ENCODE data around the gene PHF21B. TPM values are rescaled to one million over a fixed set of nuclear protein-coding genes. Genes with fewer than 3 reads are reported as not detected.

PHF21B gene
- total and polyA plus RNA-seq, 2 of the 8 experiments (the other 6 are each of a cell fraction or from before 2014, with no cell fraction given): 19.3 to 68.1 TPM

DNA sequence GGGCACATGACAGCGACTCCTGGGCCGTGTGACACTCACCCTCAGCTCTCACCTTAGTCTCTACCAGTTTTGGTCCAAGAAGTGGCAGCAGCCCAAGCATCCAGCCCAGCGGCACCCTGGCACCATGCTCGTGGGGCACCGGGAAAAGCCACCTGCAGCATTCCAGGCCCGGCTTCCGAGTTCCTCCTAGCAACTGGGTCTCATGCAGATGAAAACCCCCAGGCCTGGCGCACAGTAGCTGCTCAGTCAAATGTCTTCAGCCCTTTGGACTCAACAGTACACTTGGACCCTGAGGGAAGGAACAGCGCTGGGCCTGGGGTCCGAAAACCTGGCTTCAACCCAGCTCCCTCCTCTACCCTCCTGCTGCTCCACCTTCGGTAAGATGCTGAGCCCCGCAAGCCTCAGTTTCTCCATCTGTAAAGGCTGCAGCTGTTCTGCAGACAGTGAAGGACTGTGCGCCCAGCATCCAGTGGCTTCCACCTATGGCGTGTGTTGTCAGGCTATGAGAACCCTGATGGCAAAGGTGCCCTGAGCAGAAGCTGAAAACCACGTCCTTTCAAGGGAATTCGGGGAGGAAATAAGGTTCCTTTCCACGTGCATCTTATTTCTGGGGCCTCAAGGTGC is 66.0 kb downstream of the PHF21B start (continued):
- no peak for TF ChIP-seq CBX5 (IDR thresholded peaks at IDR 0.05; ENCODE audit: low read depth, low read length)
- TF ChIP-seq ZNF274 (IDR thresholded peaks at IDR 0.05; ENCODE audit: borderline replicate concordance, extremely low read depth, low read length): no peak
- TF ChIP-seq ATF2 (IDR thresholded peaks at IDR 0.05; ENCODE audit: low read length): no peak
- TF ChIP-seq CTCF (IDR thresholded peaks at IDR 0.05; ENCODE audit: control extremely low read depth in 1 of 3, insufficient read depth in 1 of 3, low read depth in 1 of 3, low read length in 3 of 3): no peak
- no peak for TF ChIP-seq GTF2F1 (IDR thresholded peaks at IDR 0.05; ENCODE audit: borderline replicate concordance, low read depth, low read length)
- no peak for TF ChIP-seq TCF12 (IDR thresholded peaks at IDR 0.05; ENCODE audit: low read depth, low read length)
- TF ChIP-seq EZH2 (IDR thresholded peaks at IDR 0.05; ENCODE audit: low read depth, low read length, severe bottlenecking): no peak
- no peak for TF ChIP-seq SP2 (IDR thresholded peaks at IDR 0.05; ENCODE audit: low read length)

Measured in H1 (cell line).